Endodermal cell (in vitro differentiated cells): Measurements from ENCODE around the gene FNBP1L. TPM values are rescaled to one million over a fixed set of nuclear protein-coding genes. Genes with fewer than 3 reads are reported as not detected.

Experiments used
- DNase-seq: peaks from one replicate; pipeline ENCODE4 v3.0.0-alpha.2; 2017
- H3K27ac ChIP-seq: 2 replicates; pipeline ENCODE4 v1.5.1; 2013; ENCODE audit warnings: mild to moderate bottlenecking, low read depth, low read length, moderate library complexity
- H3K27me3 ChIP-seq: 2 replicates; pipeline ENCODE4 v1.6.1; 2013; ENCODE audit warnings: mild to moderate bottlenecking, low read length, moderate library complexity; ENCODE audit not compliant: insufficient read depth, control insufficient read depth, poor library complexity, severe bottlenecking
- H3K36me3 ChIP-seq: 2 replicates; pipeline ENCODE4 v1.7.0; 2013; ENCODE audit warnings: mild to moderate bottlenecking, low read length, moderate library complexity; ENCODE audit not compliant: control insufficient read depth, insufficient read depth
- H3K4me1 ChIP-seq: one replicate; pipeline ENCODE4 v1.7.0; 2013; ENCODE audit warnings: low read length; ENCODE audit not compliant: control insufficient read depth, insufficient read depth
- H3K4me3 ChIP-seq: 2 replicates; pipeline ENCODE4 v1.5.1; 2013; ENCODE audit warnings: mild to moderate bottlenecking, low read length, moderate library complexity
- H3K9ac ChIP-seq: 2 replicates; pipeline ENCODE4 v1.6.1; 2013; ENCODE audit warnings: mild to moderate bottlenecking, low read length, moderate library complexity; ENCODE audit not compliant: poor library complexity, severe bottlenecking; ENCODE audit errors: extremely low read depth
- H3K9me3 ChIP-seq: 2 replicates; pipeline ENCODE4 v1.6.1; 2013; ENCODE audit warnings: mild to moderate bottlenecking, low read length, moderate library complexity; ENCODE audit not compliant: control insufficient read depth
- H3K27ac Mint-ChIP-seq: 2 replicates; pipeline ENCODE4 v1.8.0; 2020; ENCODE audit warnings: mixed read lengths
- H3K27me3 Mint-ChIP-seq: 2 replicates; pipeline ENCODE4 v1.8.0; 2021; ENCODE audit warnings: mild to moderate bottlenecking, mixed read lengths; ENCODE audit not compliant: insufficient read depth
- H3K36me3 Mint-ChIP-seq: 2 replicates; pipeline ENCODE4 v1.8.0; 2020; ENCODE audit warnings: low read depth, mixed read lengths
- H3K4me1 Mint-ChIP-seq: 2 replicates; pipeline ENCODE4 v1.8.0; 2020; ENCODE audit warnings: mixed read lengths
- H3K4me3 Mint-ChIP-seq: 2 replicates; pipeline ENCODE4 v1.8.0; 2020; ENCODE audit warnings: mild to moderate bottlenecking, moderate library complexity, mixed read lengths
- H3K9me3 Mint-ChIP-seq: 2 replicates; pipeline ENCODE4 v1.8.0; 2020; ENCODE audit warnings: mild to moderate bottlenecking, mixed read lengths
- CTCF ChIP-seq: fragments of 200-600 bp; sonication (generic); conservative IDR thresholded peaks from 2 replicates; pipeline ENCODE4 v1.5.0; 2021; ENCODE audit warnings: antibody characterized with exemption, mild to moderate bottlenecking
- WGBS, 2 experiments: methylation state at CpG; one replicate each; pipeline versions ENCODE4 v1.1.5 to v1.1.7; 2013; ENCODE audit warnings: missing lambda C conversion rate in 2 of 2, mixed read lengths in 1 of 2; ENCODE audit not compliant: insufficient coverage in 1 of 2, insufficient read length in 1 of 2; 5-methylcytosine and 5-hydroxymethylcytosine counted together
- total RNA-seq, 2 donors: library from RNA; stranded (reverse); fragmentation: NEBNext Ultra II Directional in 1 of 2; extraction: Animal tissue kit (Norgen Biotek cat#: 25700) in 1 of 2; gene quantifications; 2 replicates in 1 of 2; 3 replicates in 1 of 2; pipeline ENCODE4 v1.2.1, GENCODE V29; 2021

The FNBP1L gene
- total RNA-seq, 2 donors from 2014 or later, result 96.8 to 107 TPM

- Histone ChIP-seq H3K36me3 (peaks cover 21% of the 10 kb centered on the region), H3K4me1 (no peaks in the 10 kb centered on the region), H3K27me3 (no peaks in the 10 kb centered on the region), H3K9me3 (peaks cover 4% of the 10 kb centered on the region), H3K27ac (no peak overlapping the region), H3K4me3 (no peak overlapping the region), H3K9ac (no peak overlapping the region)
- DNase-seq, result no peak
- Mint-ChIP-seq H3K27ac (no peak overlapping the region), H3K4me3 (no peak overlapping the region), H3K4me1 (peaks cover 14% of the 10 kb centered on the region), H3K9me3 (peaks cover 3% of the 10 kb centered on the region), H3K27me3 (no peaks in the 10 kb centered on the region), H3K36me3 (peaks cover 15% of the 10 kb centered on the region)
- TF ChIP-seq CTCF, result no peak
Observed at GRCh38 chr1:93489756-93490155, 41.8 kb downstream of the FNBP1L start.

GRCh38 chr1:93490357-93490756 lies 42.4 kb downstream of the FNBP1L start:
- Histone ChIP-seq H3K9me3 (peaks cover 4% of the 10 kb centered on the region), H3K27ac (no peak overlapping the region), H3K4me3 (no peak overlapping the region), H3K27me3 (no peaks in the 10 kb centered on the region), H3K4me1 (no peaks in the 10 kb centered on the region), H3K36me3 (peaks cover 23% of the 10 kb centered on the region), H3K9ac (no peak overlapping the region)
- Mint-ChIP-seq H3K36me3 (peaks cover 20% of the 10 kb centered on the region), H3K9me3 (peaks cover 6% of the 10 kb centered on the region), H3K4me1 (peaks cover 14% of the 10 kb centered on the region), H3K4me3 (no peak overlapping the region), H3K27ac (no peak overlapping the region), H3K27me3 (no peaks in the 10 kb centered on the region)
- no peak for TF ChIP-seq CTCF
- no peak for DNase-seq

- Histone ChIP-seq H3K36me3 (peaks cover 30% of the 10 kb centered on the region), H3K27ac (no peak overlapping the region), H3K4me3 (no peak overlapping the region), H3K27me3 (no peaks in the 10 kb centered on the region), H3K4me1 (no peaks in the 10 kb centered on the region), H3K9me3 (peaks cover 5% of the 10 kb centered on the region), H3K9ac (no peak overlapping the region)
- peaks cover 28% of the 10 kb centered on the region for H3K36me3 Mint-ChIP-seq
- no peak for TF ChIP-seq CTCF
- WGBS, 2 experiments, result 100% methylated on average over 1 of the region's 1 CpG
- no peak for DNase-seq
- peaks cover 7% of the 10 kb centered on the region for H3K4me1 Mint-ChIP-seq
- no peak overlapping the region for H3K27ac Mint-ChIP-seq
- H3K27me3 Mint-ChIP-seq, result no peaks in the 10 kb centered on the region
- H3K4me3 Mint-ChIP-seq, result no peak overlapping the region
- H3K9me3 Mint-ChIP-seq, result peaks cover 8% of the 10 kb centered on the region
Observed at GRCh38 chr1:93495911-93496310, 48.0 kb downstream of the FNBP1L start.
